ENCODE measurements around the gene STYX. TPM values are rescaled to one million over a fixed set of nuclear protein-coding genes. Genes with fewer than 3 reads are reported as not detected.

STYX gene
- total RNA-seq, 4 donors from 2014 or later = 10.0 to 31.8 (median 18.3) TPM

DNA sequence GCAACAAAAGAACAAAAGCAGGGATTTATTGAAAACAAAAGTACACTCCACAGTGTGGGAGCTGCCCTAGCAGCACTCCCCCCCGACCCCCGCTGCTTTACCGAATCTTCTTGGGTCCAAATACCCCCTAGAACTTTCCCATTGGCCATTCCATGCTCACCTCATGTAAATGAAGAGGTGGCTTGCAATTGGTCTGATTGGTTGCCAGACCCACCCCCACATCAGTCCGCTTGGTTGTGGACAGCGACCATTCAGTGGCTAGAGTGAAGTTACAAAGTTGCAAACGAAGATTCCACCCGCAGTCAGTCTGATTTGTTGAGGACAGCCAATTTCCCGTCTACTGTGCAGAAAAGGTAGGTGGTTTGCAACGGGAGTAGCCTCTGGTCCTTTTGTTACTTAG, 3.9 kb downstream of the STYX start:
- DNase-seq = no peak
- no peak overlapping the region for H3K4me3 ChIP-seq
- TF ChIP-seq, protein P1, sequence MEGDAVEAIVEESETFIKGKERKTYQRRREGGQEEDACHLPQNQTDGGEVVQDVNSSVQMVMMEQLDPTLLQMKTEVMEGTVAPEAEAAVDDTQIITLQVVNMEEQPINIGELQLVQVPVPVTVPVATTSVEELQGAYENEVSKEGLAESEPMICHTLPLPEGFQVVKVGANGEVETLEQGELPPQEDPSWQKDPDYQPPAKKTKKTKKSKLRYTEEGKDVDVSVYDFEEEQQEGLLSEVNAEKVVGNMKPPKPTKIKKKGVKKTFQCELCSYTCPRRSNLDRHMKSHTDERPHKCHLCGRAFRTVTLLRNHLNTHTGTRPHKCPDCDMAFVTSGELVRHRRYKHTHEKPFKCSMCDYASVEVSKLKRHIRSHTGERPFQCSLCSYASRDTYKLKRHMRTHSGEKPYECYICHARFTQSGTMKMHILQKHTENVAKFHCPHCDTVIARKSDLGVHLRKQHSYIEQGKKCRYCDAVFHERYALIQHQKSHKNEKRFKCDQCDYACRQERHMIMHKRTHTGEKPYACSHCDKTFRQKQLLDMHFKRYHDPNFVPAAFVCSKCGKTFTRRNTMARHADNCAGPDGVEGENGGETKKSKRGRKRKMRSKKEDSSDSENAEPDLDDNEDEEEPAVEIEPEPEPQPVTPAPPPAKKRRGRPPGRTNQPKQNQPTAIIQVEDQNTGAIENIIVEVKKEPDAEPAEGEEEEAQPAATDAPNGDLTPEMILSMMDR (IDR thresholded peaks at IDR 0.05) = no peak
- TF ChIP-seq POLR2A (IDR thresholded peaks at IDR 0.05) = no peak
- H3K36me3 ChIP-seq = no peaks in the 10 kb centered on the region
- H3K9me3 ChIP-seq = no peaks in the 10 kb centered on the region
- no peaks in the 10 kb centered on the region for H3K4me1 ChIP-seq
- no peaks in the 10 kb centered on the region for H3K27me3 ChIP-seq
- H3K27ac ChIP-seq = no peak overlapping the region
- intact Hi-C loops (cut with DNase I; ENCODE audit: low total_unique reads) = no loop called here

DNA sequence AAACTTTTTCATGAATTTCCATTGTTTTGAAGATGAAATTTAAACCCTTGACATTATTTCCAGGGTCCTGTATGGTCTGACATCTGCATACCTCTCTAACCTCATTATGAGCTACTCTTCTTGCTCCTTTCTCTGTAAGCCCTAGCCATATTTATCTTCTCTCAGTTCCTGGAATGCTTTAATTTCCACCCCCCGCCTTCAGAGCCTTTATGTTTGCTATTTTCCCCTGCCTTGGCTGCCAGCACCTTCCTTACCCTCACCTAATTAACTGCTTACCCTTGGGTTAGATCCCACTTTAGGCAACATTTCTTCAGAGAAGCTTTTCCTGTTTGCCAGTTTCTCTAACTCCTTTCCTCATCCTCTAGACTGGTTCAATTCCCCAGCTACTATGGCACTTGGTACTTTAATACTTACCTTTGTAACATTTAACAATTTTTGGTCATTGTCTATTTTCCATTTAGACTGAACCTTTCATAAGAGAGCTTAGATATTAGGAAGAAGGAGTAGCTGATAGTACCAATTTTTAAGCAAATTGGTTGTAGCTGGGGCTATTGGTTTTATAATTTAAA, 6.0 kb downstream of the STYX start:
- H3K4me1 ChIP-seq = no peaks in the 10 kb centered on the region
- H3K36me3 ChIP-seq = no peaks in the 10 kb centered on the region
- TF ChIP-seq, protein P1 (IDR thresholded peaks at IDR 0.05) = no peak
- TF ChIP-seq POLR2A (IDR thresholded peaks at IDR 0.05) = no peak
- no peaks in the 10 kb centered on the region for H3K27me3 ChIP-seq
- no peaks in the 10 kb centered on the region for H3K9me3 ChIP-seq
- DNase-seq = no peak
- no peak overlapping the region for H3K4me3 ChIP-seq
- no peak overlapping the region for H3K27ac ChIP-seq
- intact Hi-C loops (cut with DNase I; ENCODE audit: low total_unique reads) = no loop called here

DNA sequence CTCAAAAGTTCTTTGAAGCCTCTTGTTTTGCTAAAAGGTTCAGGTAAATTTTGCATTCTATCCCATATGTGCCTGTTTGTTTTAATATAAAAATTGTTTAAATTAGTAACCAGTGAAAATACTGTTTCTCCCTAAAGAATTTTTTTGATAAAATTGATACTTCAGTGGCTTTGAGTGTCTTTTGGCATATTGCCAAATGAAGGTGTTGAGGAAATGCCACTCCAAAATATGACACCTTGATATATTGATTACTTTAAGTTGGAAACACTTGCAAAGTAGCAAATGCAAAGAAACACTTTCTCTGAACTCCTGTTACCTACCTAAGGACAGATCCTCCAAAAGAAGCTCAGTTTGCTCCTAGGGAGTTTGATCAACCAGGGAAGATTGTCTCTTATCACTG, 8.4 kb downstream of the STYX start:
- H3K27me3 ChIP-seq = no peaks in the 10 kb centered on the region
- DNase-seq = no peak
- H3K36me3 ChIP-seq = no peaks in the 10 kb centered on the region
- no peak overlapping the region for H3K4me3 ChIP-seq
- H3K27ac ChIP-seq = no peak overlapping the region
- H3K4me1 ChIP-seq = no peaks in the 10 kb centered on the region
- intact Hi-C loops (cut with DNase I; ENCODE audit: low total_unique reads) = no loop called here
- TF ChIP-seq, protein P1 (IDR thresholded peaks at IDR 0.05) = no peak
- TF ChIP-seq POLR2A (IDR thresholded peaks at IDR 0.05) = no peak
- H3K9me3 ChIP-seq = no peaks in the 10 kb centered on the region

DNA sequence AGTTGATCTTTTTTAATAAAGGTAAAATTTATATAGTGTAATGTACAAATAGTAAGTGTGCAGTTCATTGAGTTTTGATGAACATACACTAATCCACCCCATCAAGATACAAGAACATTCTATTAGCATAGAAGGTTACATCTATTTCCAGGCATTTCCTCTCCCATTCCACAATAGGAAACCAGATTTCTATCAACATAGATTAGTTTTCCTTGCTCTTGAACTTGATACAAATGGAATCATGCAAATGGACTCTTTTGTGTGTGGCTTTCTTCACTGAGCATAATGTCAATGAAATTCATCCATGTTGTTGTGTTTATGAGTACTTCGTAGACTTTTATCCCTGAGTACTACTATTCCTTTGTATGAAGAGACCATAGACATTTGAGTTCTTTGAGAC, 10.8 kb downstream of the STYX start:
- Histone ChIP-seq H3K27me3 (no peaks in the 10 kb centered on the region), H3K9me3 (no peaks in the 10 kb centered on the region), H3K4me3 (no peak overlapping the region), H3K36me3 (no peaks in the 10 kb centered on the region), H3K4me1 (no peaks in the 10 kb centered on the region), H3K27ac (no peak overlapping the region)
- intact Hi-C loops (cut with DNase I; ENCODE audit: low total_unique reads) = no loop called here
- DNase-seq = no peak
- TF ChIP-seq, protein P1 (IDR thresholded peaks at IDR 0.05) = no peak
- TF ChIP-seq POLR2A (IDR thresholded peaks at IDR 0.05) = no peak

DNA sequence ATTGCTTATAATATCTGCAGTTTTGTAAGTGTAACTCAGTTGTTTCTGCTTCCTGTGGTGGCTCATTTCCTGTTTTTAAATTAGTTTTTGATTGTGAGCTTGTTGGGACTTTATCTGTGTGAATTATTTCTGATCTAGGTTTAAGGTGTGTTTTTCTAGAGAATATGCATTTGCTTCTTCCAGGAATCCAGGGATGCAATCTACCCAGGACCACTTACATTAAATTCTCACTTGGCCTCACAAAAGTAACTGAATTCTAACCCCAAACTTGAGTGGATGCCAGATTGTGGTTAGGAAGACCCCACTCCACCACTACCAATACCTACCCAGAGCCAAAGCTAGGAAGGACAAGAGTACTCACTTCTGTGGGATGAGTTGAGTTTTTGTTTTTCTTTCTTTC, 11.9 kb downstream of the STYX start:
- no peak overlapping the region for H3K27ac ChIP-seq
- no peak overlapping the region for H3K4me3 ChIP-seq
- DNase-seq = no peak
- H3K36me3 ChIP-seq = no peaks in the 10 kb centered on the region
- TF ChIP-seq POLR2A (IDR thresholded peaks at IDR 0.05) = no peak
- TF ChIP-seq, protein P1 (IDR thresholded peaks at IDR 0.05) = no peak
- no peaks in the 10 kb centered on the region for H3K27me3 ChIP-seq
- intact Hi-C loops (cut with DNase I; ENCODE audit: low total_unique reads) = no loop called here
- no peaks in the 10 kb centered on the region for H3K9me3 ChIP-seq
- H3K4me1 ChIP-seq = no peaks in the 10 kb centered on the region
